ENCODE measurements around the gene DNAJA1. TPM values are rescaled to one million over a fixed set of nuclear protein-coding genes. Genes with fewer than 3 reads are reported as not detected.
"Not testable (repeated sequence)": the region's sequence is repeated elsewhere in the genome, so short reads cannot be mapped to it uniquely, and the experiment has no call there.

The DNAJA1 gene
- total RNA-seq, 4 donors from 2014 or later: 75.6 to 111 (median 96.5) TPM

GRCh38 chr9:32991897-32992594 is 33.0 kb upstream of the DNAJA1 start:
- WGBS, 2 donors (ENCODE audit: low coverage in 1 of 2): 28 to 44% methylated on average over 4 to 6 of the region's 6 CpGs
- TF ChIP-seq POLR2A (IDR thresholded peaks at IDR 0.05) (no peak), POLR2AphosphoS5 (IDR thresholded peaks at IDR 0.05) (no peak), EP300 (IDR thresholded peaks at IDR 0.05) (no peak)
- TF ChIP-seq, protein P1, sequence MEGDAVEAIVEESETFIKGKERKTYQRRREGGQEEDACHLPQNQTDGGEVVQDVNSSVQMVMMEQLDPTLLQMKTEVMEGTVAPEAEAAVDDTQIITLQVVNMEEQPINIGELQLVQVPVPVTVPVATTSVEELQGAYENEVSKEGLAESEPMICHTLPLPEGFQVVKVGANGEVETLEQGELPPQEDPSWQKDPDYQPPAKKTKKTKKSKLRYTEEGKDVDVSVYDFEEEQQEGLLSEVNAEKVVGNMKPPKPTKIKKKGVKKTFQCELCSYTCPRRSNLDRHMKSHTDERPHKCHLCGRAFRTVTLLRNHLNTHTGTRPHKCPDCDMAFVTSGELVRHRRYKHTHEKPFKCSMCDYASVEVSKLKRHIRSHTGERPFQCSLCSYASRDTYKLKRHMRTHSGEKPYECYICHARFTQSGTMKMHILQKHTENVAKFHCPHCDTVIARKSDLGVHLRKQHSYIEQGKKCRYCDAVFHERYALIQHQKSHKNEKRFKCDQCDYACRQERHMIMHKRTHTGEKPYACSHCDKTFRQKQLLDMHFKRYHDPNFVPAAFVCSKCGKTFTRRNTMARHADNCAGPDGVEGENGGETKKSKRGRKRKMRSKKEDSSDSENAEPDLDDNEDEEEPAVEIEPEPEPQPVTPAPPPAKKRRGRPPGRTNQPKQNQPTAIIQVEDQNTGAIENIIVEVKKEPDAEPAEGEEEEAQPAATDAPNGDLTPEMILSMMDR (IDR thresholded peaks at IDR 0.05): no peak
- Histone ChIP-seq H3K27ac (no peak overlapping the region), H3K9me3 (no peaks in the 10 kb centered on the region), H3K36me3 (peaks cover 1 to 49% of the 10 kb centered on the region in 2 donors), H3K4me1 (peaks cover 0 to 21% (median 0%) of the 10 kb centered on the region in 3 donors), H3K4me3 (no peak overlapping the region), H3K27me3 (no peaks in the 10 kb centered on the region)
- no peak for ATAC-seq

DNA sequence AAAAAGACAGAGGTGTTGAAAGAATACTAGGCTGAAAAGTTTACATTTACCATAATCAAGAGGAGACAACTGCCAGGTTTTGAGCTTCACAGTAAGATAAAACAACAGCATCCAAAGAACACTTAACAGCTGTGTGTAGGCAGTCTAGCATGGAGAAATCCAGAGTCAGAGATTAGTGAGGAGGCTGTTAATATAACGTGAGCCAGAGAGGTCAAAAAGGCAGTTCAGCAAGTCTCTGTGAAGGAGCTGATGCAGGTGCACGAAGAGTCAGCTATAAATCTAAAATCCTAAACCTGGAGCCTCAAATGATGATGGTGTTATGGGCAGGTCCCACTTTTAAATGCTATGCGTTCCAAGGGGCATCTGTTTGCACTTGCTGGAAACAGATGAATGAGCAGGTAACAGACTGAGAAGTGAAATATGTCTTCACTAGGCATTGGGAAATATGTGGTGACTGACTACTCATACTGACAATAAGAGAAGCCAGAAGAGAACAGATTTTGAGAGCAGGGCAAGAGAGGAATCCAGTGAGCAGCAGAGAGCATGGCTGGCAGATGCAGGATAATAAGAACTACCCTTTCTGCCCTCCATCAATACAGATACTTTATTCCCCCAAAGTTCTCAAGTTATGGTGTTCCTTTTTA is 32.4 kb upstream of the DNAJA1 start:
- no peak for ATAC-seq
- WGBS, 2 donors (ENCODE audit: low coverage in 1 of 2): 16 to 35% methylated on average over 2 to 3 of the region's 3 CpGs
- H3K27me3 ChIP-seq: no peaks in the 10 kb centered on the region
- no peaks in the 10 kb centered on the region for H3K9me3 ChIP-seq
- peaks cover 0 to 21% (median 0%) of the 10 kb centered on the region in 3 donors for H3K4me1 ChIP-seq
- peaks cover 0 to 49% of the 10 kb centered on the region in 2 donors for H3K36me3 ChIP-seq
- TF ChIP-seq POLR2A (IDR thresholded peaks at IDR 0.05) (no peak), EP300 (IDR thresholded peaks at IDR 0.05) (no peak), POLR2AphosphoS5 (IDR thresholded peaks at IDR 0.05) (no peak)
- TF ChIP-seq, protein P1 (IDR thresholded peaks at IDR 0.05): no peak
- no peak overlapping the region for H3K27ac ChIP-seq
- no peak overlapping the region for H3K4me3 ChIP-seq

DNA sequence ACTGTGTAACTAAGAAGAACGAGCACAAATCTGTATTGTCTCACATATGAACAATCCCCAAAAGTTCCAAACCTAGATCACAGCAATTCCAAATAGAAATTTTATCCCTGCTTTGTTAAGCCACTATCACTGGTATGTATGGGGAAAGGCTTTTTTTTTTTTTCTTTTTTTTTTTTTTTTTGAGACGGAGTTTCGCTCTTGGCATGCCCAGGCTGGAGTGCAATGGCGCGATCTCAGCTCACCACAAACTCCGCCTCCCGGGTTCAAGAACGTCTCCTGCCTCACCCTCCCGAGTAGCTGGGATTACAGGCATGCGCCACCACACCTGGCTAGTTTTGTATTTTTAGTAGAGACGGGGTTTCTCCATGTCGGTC is 24.4 kb upstream of the DNAJA1 start:
- Histone ChIP-seq H3K27ac (peak overlapping the region; percentile 88 to 94 (median 93)), H3K36me3 (peaks cover 0 to 26% of the 10 kb centered on the region in 2 donors), H3K4me1 (peaks cover 0 to 27% (median 10%) of the 10 kb centered on the region in 3 donors), H3K4me3 (peak overlapping the region; percentile 58 to 75)
- 15 to 56% methylated on average over 1 to 8 of the region's 12 CpGs for WGBS, 2 donors (ENCODE audit: low coverage in 1 of 2)
- not testable (repeated sequence) for H3K27me3 ChIP-seq, H3K9me3 ChIP-seq, ATAC-seq

DNA sequence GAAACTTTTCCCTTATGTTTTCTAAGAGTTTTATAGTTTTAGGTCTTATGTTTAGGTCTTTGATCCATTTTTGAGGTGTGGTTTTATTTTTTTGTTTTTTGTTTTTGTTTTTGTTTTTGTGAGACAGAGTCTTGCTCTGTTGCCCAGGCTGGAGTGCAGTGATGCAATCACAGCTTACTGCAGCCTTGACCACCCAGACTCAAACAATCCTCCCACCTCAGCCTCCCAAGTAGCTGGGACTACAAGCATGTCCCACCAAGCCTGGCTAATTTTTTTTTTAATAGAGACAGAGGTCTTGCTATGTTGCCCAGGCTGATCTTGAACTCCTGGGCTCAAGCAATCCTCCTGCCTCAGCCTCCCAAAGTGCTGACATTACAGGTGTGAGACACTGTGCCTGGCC is 19.7 kb upstream of the DNAJA1 start:
- not testable (repeated sequence) for ATAC-seq, H3K9me3 ChIP-seq, H3K27ac ChIP-seq, H3K36me3 ChIP-seq, H3K4me3 ChIP-seq, H3K27me3 ChIP-seq
- H3K4me1 ChIP-seq: peaks cover 0 to 12% (median 1%) of the 10 kb centered on the region in 3 donors

DNA sequence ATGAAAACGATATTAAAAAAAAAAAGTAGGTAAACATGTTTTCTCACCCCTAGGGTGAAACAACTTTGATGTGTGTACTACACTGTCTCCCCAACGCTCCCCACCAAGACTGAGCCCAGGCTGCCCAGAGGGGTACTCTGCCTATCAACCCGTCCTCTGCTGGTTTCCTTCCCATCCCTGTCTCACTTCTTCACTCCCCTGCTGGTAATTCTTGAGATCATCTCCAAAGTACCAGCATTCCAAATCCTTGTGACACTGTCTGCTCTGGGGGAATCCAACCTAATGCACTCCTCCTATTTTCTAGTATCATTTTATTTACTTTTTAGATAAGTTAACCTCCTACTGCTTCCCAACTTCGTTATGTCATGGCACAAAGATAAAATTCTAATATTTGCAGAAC is 17.3 kb upstream of the DNAJA1 start:
- H3K9me3 ChIP-seq: no peaks in the 10 kb centered on the region
- H3K4me3 ChIP-seq: no peak overlapping the region
- no peaks in the 10 kb centered on the region for H3K4me1 ChIP-seq
- no peaks in the 10 kb centered on the region for H3K27me3 ChIP-seq
- H3K36me3 ChIP-seq: peaks cover 0 to 5% of the 10 kb centered on the region in 2 donors
- no peak for ATAC-seq
- H3K27ac ChIP-seq: no peak overlapping the region
- WGBS, 2 donors (ENCODE audit: low coverage in 1 of 2): 80 to 85% methylated on average over 2 to 4 of the region's 4 CpGs
- TF ChIP-seq POLR2A (IDR thresholded peaks at IDR 0.05): no peak
- no peak for TF ChIP-seq POLR2AphosphoS5 (IDR thresholded peaks at IDR 0.05)
- TF ChIP-seq EP300 (IDR thresholded peaks at IDR 0.05): no peak
- TF ChIP-seq, protein P1 (IDR thresholded peaks at IDR 0.05): no peak

GRCh38 chr9:33011831-33012230 is 13.2 kb upstream of the DNAJA1 start:
- WGBS, 2 donors (ENCODE audit: low coverage in 1 of 2): 73 to 88% methylated on average over 3 of the region's 3 CpGs
- no peak for TF ChIP-seq EP300 (IDR thresholded peaks at IDR 0.05)
- no peak for TF ChIP-seq POLR2A (IDR thresholded peaks at IDR 0.05)
- no peak for TF ChIP-seq POLR2AphosphoS5 (IDR thresholded peaks at IDR 0.05)
- TF ChIP-seq, protein P1 (IDR thresholded peaks at IDR 0.05): no peak
- ATAC-seq: no peak
- Histone ChIP-seq H3K36me3 (peaks cover 0 to 8% of the 10 kb centered on the region in 2 donors), H3K27me3 (no peaks in the 10 kb centered on the region), H3K4me1 (no peaks in the 10 kb centered on the region), H3K9me3 (no peaks in the 10 kb centered on the region), H3K4me3 (no peak overlapping the region), H3K27ac (no peak overlapping the region)
